ENCODE data around the gene SLC27A6. TPM values are rescaled to one million over a fixed set of nuclear protein-coding genes. Genes with fewer than 3 reads are reported as not detected.
"Not testable (repeated sequence)": the region's sequence is repeated elsewhere in the genome, so short reads cannot be mapped to it uniquely, and the experiment has no call there.

Gene SLC27A6
- total RNA-seq, 1 donor from 2014 or later: 0.09 TPM

DNA sequence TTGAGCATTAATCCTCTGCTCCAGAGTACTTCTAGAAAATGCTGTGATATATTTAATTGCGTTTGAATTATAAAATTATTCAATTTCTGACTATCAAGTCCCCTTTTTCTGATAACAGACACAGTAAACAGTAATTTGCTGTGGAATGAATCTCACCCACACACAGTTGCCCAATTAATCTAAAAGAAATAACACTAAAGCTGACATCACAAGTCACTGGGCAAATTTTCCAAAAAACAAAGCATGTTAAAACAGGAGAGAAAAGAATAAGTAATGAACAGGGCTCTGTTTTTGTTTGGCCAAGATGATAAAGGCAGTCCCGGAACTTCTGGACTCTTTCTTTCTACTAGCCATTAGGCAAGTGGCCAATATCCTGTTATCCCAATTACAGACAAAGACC, 56.5 kb downstream of the SLC27A6 start:
- DNase-seq (ENCODE audit: low read depth, low spot score): no peak
- H3K4me3 Mint-ChIP-seq: no peak overlapping the region
- no peaks in the 10 kb centered on the region for H3K9me3 Mint-ChIP-seq

DNA sequence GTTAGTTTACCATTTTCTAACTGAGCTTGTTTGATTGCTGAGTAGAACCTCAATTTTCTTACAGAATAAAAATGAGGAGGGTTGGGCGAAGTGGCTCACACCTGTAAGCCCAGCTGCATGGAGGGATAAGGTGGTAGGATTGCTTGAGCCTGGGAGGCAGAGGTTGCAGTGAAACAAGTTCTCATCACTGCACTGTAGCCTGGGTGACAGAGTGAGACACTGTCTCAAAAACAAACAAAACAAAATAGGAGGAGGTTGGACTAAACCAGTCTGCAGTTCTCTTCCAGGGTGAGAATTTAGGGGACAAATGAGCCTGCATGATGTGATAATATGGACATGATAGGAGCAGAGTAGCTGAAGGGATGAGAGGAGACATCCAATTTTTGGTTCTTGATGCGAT, 57.3 kb downstream of the SLC27A6 start:
- TF ChIP-seq, protein P1, sequence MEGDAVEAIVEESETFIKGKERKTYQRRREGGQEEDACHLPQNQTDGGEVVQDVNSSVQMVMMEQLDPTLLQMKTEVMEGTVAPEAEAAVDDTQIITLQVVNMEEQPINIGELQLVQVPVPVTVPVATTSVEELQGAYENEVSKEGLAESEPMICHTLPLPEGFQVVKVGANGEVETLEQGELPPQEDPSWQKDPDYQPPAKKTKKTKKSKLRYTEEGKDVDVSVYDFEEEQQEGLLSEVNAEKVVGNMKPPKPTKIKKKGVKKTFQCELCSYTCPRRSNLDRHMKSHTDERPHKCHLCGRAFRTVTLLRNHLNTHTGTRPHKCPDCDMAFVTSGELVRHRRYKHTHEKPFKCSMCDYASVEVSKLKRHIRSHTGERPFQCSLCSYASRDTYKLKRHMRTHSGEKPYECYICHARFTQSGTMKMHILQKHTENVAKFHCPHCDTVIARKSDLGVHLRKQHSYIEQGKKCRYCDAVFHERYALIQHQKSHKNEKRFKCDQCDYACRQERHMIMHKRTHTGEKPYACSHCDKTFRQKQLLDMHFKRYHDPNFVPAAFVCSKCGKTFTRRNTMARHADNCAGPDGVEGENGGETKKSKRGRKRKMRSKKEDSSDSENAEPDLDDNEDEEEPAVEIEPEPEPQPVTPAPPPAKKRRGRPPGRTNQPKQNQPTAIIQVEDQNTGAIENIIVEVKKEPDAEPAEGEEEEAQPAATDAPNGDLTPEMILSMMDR (conservative IDR thresholded peaks at IDR 0.05): no peak
- H3K4me3 Mint-ChIP-seq: no peak overlapping the region
- H3K9me3 Mint-ChIP-seq: no peaks in the 10 kb centered on the region
- H3K4me1 Mint-ChIP-seq: no peaks in the 10 kb centered on the region
- H3K27me3 Mint-ChIP-seq (ENCODE audit: low read depth): peaks cover 3% of the 10 kb centered on the region
- no peak overlapping the region for H3K27ac Mint-ChIP-seq (ENCODE audit: unreplicated experiment)
- no peak for DNase-seq (ENCODE audit: low read depth, low spot score)
- no peaks in the 10 kb centered on the region for H3K36me3 Mint-ChIP-seq (ENCODE audit: low read depth)

More for the DNA sequence above, 56.5 kb downstream of the SLC27A6 start:
- Mint-ChIP-seq H3K4me1 (no peaks in the 10 kb centered on the region), H3K36me3 (ENCODE audit: low read depth) (no peaks in the 10 kb centered on the region), H3K27ac (ENCODE audit: unreplicated experiment) (no peak overlapping the region), H3K27me3 (ENCODE audit: low read depth) (peaks cover 3% of the 10 kb centered on the region)
- TF ChIP-seq, protein P1 (conservative IDR thresholded peaks at IDR 0.05): no peak

DNA sequence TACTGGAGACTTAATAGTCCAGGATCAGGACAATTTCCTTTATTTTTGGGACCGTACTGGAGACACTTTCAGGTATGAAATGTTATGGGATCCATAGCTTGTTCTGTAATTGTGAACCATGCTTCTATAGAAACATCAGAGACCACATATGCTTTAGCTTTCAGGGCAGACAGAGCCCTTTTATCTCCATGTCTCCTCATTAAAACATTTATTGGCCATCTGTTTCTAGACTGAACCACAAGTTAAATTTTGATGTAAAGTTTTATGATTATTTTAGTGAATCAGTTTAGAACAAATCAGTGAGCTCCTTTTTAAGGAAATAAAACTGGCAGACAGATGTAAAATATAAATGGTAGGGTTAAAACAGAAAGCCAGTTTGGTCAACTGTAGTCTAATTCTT, 62.0 kb downstream of the SLC27A6 start:
- H3K27ac Mint-ChIP-seq (ENCODE audit: unreplicated experiment): no peak overlapping the region
- no peaks in the 10 kb centered on the region for H3K27me3 Mint-ChIP-seq (ENCODE audit: low read depth)
- H3K36me3 Mint-ChIP-seq (ENCODE audit: low read depth): no peaks in the 10 kb centered on the region
- no peak overlapping the region for H3K4me3 Mint-ChIP-seq
- no peaks in the 10 kb centered on the region for H3K4me1 Mint-ChIP-seq
- DNase-seq (ENCODE audit: low read depth, low spot score): no peak
- no peaks in the 10 kb centered on the region for H3K9me3 Mint-ChIP-seq
- TF ChIP-seq, protein P1 (conservative IDR thresholded peaks at IDR 0.05): no peak

DNA sequence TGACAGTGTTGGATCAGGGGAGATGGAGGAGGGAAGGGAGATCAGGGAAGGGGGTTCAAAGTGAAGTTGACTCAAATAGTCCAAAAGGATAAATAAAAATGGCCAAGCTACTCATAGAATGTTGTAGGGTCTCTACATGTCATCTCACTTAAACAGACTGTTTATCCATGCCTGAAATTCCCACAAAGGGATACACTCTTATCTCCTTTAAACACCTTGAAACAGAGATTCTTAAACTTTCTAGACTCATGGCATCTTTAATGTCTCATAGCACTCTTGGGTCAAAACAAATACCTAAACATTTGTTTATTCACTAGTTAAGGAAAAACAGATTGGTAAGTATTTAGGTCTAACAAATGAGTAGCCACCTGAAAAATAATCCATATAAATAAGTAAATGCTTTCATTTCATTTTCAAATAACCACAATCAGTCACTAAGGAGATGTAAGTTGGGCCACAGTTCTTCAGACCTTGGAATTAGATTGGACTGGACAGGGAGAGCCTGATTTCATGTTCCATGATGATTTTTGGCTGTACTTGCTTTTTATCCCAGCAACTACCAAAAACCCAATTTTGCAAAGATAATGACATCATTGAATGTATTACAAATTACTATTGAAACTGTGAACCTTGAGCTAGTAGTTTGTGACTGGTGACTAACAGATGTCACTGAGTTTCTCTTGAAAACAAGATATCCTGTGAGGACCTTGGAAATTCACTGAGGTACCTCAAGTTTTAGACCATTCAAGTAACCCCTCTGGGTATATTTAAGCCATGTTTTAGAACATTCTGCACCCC, 66.8 kb downstream of the SLC27A6 start:
- no peak for DNase-seq (ENCODE audit: low read depth, low spot score)
- Mint-ChIP-seq H3K27ac (ENCODE audit: unreplicated experiment) (no peak overlapping the region), H3K4me3 (no peak overlapping the region), H3K27me3 (ENCODE audit: low read depth) (no peaks in the 10 kb centered on the region), H3K4me1 (no peaks in the 10 kb centered on the region), H3K9me3 (peaks cover 4% of the 10 kb centered on the region), H3K36me3 (ENCODE audit: low read depth) (no peaks in the 10 kb centered on the region)
- TF ChIP-seq, protein P1 (conservative IDR thresholded peaks at IDR 0.05): no peak

DNA sequence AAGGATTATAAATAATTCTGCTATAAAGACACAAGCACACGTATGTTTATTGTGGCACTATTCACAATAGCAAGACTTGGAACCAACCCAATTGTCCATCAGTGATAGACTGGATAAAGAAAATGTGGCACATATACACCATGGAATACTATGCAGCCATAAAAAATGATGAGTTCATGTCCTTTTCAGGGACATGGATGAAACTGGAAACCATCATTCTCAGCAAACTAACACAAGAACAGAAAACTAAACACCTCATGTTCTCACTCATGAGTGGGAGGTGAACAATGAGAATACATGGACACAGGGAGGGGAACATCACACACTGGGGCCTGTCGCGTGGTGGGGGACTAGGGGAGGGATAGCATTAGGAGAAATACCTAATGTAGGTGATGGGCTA, 71.0 kb downstream of the SLC27A6 start:
- not testable (repeated sequence) for DNase-seq (ENCODE audit: low read depth, low spot score); H3K4me1 Mint-ChIP-seq; H3K27ac Mint-ChIP-seq (ENCODE audit: unreplicated experiment); H3K27me3 Mint-ChIP-seq (ENCODE audit: low read depth); H3K9me3 Mint-ChIP-seq; H3K36me3 Mint-ChIP-seq (ENCODE audit: low read depth); H3K4me3 Mint-ChIP-seq

DNA sequence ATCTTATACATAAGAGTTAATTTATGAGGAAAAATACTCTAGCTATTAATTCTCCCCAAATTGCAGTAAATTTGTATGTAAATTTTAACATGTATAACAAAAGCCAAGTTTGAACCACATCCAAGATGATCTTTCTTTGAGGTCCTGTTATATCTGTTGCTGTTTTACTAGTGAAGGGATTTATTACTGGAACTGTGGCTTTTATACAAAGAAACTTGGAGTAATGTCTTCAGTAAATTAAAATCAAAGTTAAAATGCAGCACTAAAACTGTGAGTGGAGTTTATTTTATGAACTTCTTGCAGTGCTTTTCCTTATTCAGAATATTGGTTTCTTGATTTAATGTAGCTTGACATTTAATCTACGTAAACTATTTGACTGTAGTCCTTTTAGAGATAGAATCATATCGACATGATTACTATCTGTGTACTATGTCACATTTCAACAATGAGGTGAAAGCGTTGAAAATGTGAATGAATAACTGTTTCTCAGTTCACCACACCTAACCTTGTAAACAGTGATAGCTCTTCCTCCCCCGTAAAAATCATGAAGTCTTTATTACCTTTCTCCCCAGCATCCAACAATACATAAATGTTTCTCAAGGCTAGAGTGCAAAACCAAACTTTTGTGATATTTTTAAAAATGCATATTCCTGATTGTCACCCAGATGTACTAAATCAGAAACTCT, 76.1 kb downstream of the SLC27A6 start:
- Mint-ChIP-seq H3K4me1 (no peaks in the 10 kb centered on the region), H3K27ac (ENCODE audit: unreplicated experiment) (peak overlapping the region; percentile 2), H3K4me3 (no peak overlapping the region), H3K36me3 (ENCODE audit: low read depth) (no peaks in the 10 kb centered on the region), H3K27me3 (ENCODE audit: low read depth) (no peaks in the 10 kb centered on the region), H3K9me3 (peaks cover 8% of the 10 kb centered on the region)
- TF ChIP-seq, protein P1 (conservative IDR thresholded peaks at IDR 0.05): no peak
- no peak for DNase-seq (ENCODE audit: low read depth, low spot score)

Measured in neural crest cell (in vitro differentiated cells).